PC-3 (cell line): ENCODE results near the gene DUSP8. TPM values are rescaled to one million over a fixed set of nuclear protein-coding genes. Genes with fewer than 3 reads are reported as not detected.
A peak's percentile ranks its signal among the peaks of the same experiment; 100 is the strongest.

Source experiments
- ATAC-seq: fragments of 200-7000 bp; cut with Tn5 transposase; 2 replicates; pipeline ENCODE4 v1.9.1; 2020; ENCODE audit warnings: mild to moderate bottlenecking, moderate library complexity
- BruUV-seq: library from RNA; stranded (reverse); fragments of 400-500 nt; replicated peaks from 2 replicates; lab custom pipeline; 2021; lab: Mats Ljungman, UMichigan
- CTCF ChIA-PET: fragments of 300-600 bp; sonication (Branson Sonifier 250); formaldehyde crosslinking; loops from one replicate; lab custom pipeline; 2022; ENCODE audit warnings: antibody characterized with exemption; lab: Charles Lee
- POLR2A ChIA-PET: fragments of 300-600 bp; sonication (Branson Sonifier 250); formaldehyde crosslinking; loops from one replicate; lab custom pipeline; 2022; ENCODE audit warnings: antibody characterized with exemption; ENCODE audit not compliant: unreplicated experiment; lab: Charles Lee
- DNase-seq: peaks from one replicate; pipeline ENCODE4 v3.0.0-alpha.2; 2015
- H2AFZ ChIP-seq: fragments of 300-600 bp; sonication (generic); 2 replicates; pipeline ENCODE4 v1.6.0; 2016; ENCODE audit warnings: antibody characterized with exemption, low read length
- H3F3A ChIP-seq: fragments of 300-600 bp; sonication (generic); one replicate; pipeline ENCODE4 v1.6.0; 2017; ENCODE audit warnings: antibody characterized with exemption, low read length, control low read depth, mild to moderate bottlenecking; ENCODE audit not compliant: unreplicated experiment
- H3K27ac ChIP-seq: fragments of 300-600 bp; sonication (generic); 2 replicates; pipeline ENCODE4 v1.5.1; 2016; ENCODE audit warnings: mild to moderate bottlenecking, low read length
- H3K27me3 ChIP-seq: fragments of 300-600 bp; sonication (generic); 2 replicates; pipeline ENCODE4 v1.6.1; 2016; ENCODE audit warnings: low read length, mixed read lengths
- H3K36me3 ChIP-seq: fragments of 300-600 bp; sonication (generic); 2 replicates; pipeline ENCODE4 v1.6.1; 2016; ENCODE audit warnings: low read depth, mixed run types, low read length, mixed read lengths
- H3K4me1 ChIP-seq: fragments of 300-600 bp; sonication (generic); 2 replicates; pipeline ENCODE4 v1.5.1; 2016; ENCODE audit warnings: low read length; ENCODE audit not compliant: insufficient read depth
- H3K4me2 ChIP-seq: fragments of 300-600 bp; sonication (generic); 2 replicates; pipeline ENCODE4 v1.6.0; 2016; ENCODE audit warnings: low read length
- H3K4me3 ChIP-seq: fragments of 300-600 bp; sonication (generic); 2 replicates; pipeline ENCODE4 v1.5.1; 2016; ENCODE audit warnings: mild to moderate bottlenecking, low read length, mixed read lengths
- H3K79me2 ChIP-seq: fragments of 300-600 bp; sonication (generic); 2 replicates; pipeline ENCODE4 v1.6.1; 2017; ENCODE audit warnings: low read length, mixed read lengths
- H3K9ac ChIP-seq: fragments of 300-600 bp; sonication (generic); 2 replicates; pipeline ENCODE4 v1.6.0; 2016; ENCODE audit warnings: mild to moderate bottlenecking, low read length
- H3K9me2 ChIP-seq: fragments of 300-600 bp; sonication (generic); replicated peaks from 2 replicates; pipeline ENCODE4 v1.6.1; 2016; ENCODE audit warnings: mixed run types, low read length, mixed read lengths
- H3K9me3 ChIP-seq: fragments of 300-600 bp; sonication (generic); 2 replicates; pipeline ENCODE4 v1.6.1; 2016; ENCODE audit warnings: low read length, mixed read lengths
- H4K20me1 ChIP-seq: fragments of 300-600 bp; sonication (generic); 2 replicates; pipeline ENCODE4 v1.6.1; 2016; ENCODE audit warnings: low read length, mixed read lengths
- CTCF ChIP-seq: fragments of 300-600 bp; sonication (generic); conservative IDR thresholded peaks from 2 replicates; pipeline ENCODE4 v1.5.1; 2017; ENCODE audit warnings: antibody characterized with exemption, low read depth, mild to moderate bottlenecking, low read length
- EZH2 ChIP-seq: fragments of 300-600 bp; sonication (generic); IDR thresholded peaks from one replicate; pipeline ENCODE4 v1.6.1; 2017; ENCODE audit warnings: antibody characterized with exemption, mild to moderate bottlenecking, low read length; ENCODE audit not compliant: unreplicated experiment
- EZH2phosphoT487 ChIP-seq: fragments of 300-600 bp; sonication (generic); IDR thresholded peaks from 2 replicates; pipeline ENCODE4 v1.6.1; 2018; ENCODE audit warnings: mild to moderate bottlenecking, antibody characterized with exemption, low read length, borderline replicate concordance
- intact Hi-C: fragments of 100-400 bp; cut with micrococcal nuclease; formaldehyde crosslinking; loops from 2 replicates; pipeline ENCODE4 v1.9.0; 2023
- total RNA-seq: library from RNA; depleted of rRNA; stranded (reverse); fragments of >200 nt; gene quantifications from 2 replicates; pipeline ENCODE4 v1.2.3, GENCODE V29; 2014

The DUSP8 gene
- total RNA-seq, 1 experiment from 2014 or later: 2.6 TPM

- POLR2A ChIA-PET: no interaction called here
- CTCF ChIA-PET: no interaction called here
- no peaks in the 10 kb centered on the region for H4K20me1 ChIP-seq
Measured at GRCh38 chr11:1560649-1561251, 11.3 kb downstream of the DUSP8 start.

DNA sequence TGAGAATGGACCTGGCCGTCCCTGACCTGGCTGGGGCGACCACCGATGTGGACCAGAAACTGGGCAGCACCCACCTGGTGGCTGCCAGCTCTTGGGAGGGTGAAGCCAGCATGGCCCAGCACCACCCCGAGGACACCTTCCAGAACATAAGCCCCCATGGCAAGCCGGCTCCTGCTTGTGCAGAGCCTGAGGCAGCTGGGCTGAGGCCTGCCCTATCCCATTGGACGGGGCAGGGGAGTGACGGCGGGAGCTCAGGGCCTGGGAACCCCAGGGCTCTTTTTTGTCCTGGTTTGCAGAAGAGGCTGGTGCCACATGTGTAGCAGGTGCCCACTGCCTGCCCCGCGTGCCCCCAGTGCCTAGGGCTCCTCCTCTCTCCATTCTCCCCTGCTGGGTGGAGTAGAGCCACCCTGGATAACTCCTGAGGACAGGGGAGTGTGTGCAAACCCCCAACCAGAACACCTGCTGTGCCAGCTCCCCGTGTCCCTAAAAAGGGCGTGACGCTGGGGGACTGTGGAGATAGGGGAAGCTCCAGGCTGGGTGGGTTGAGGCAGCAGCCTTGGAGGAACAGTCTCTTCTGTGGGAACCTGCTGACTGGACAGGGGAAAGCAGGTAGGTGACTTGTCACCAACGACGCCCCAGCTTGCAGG is 11.9 kb downstream of the DUSP8 start:
- ATAC-seq: no peak
- Histone ChIP-seq H3K9me3 (no peaks in the 10 kb centered on the region), H2AFZ (no peak overlapping the region), H3K4me2 (peak overlapping the region; percentile 89; the same call in 1 of the 2 replicates), H3K36me3 (no peaks in the 10 kb centered on the region), H3K9ac (no peak overlapping the region), H3K79me2 (no peaks in the 10 kb centered on the region), H3K27ac (peak overlapping the region; percentile 79; the same call in 1 of the 2 replicates), H3K9me2 (no peaks in the 10 kb centered on the region), H3K4me3 (no peak overlapping the region), H3K4me1 (peaks cover 26% of the 10 kb centered on the region), H3F3A (no peaks in the 10 kb centered on the region), H3K27me3 (no peaks in the 10 kb centered on the region), H4K20me1 (no peaks in the 10 kb centered on the region)
- POLR2A ChIA-PET: no interaction called here
- TF ChIP-seq EZH2phosphoT487: no peak
- CTCF ChIA-PET: interaction anchor here (1.9 kb wide), 1 partner anchor 13 kb away, joined by 12 read pairs; no protein-coding TSS in a partner anchor
- BruUV-seq: no TSS peak
- intact Hi-C loops: no loop called here
- DNase-seq: no peak

More at GRCh38 chr11:1560649-1561251, 11.3 kb downstream of the DUSP8 start:
- DNase-seq: no peak
- Histone ChIP-seq H3K4me2 (no peak overlapping the region), H3K9ac (no peak overlapping the region), H3K36me3 (no peaks in the 10 kb centered on the region), H3K4me1 (peaks cover 26% of the 10 kb centered on the region), H3F3A (no peaks in the 10 kb centered on the region), H3K27me3 (no peaks in the 10 kb centered on the region), H3K9me2 (no peaks in the 10 kb centered on the region), H3K79me2 (no peaks in the 10 kb centered on the region), H3K4me3 (no peak overlapping the region), H3K27ac (no peak overlapping the region), H3K9me3 (no peaks in the 10 kb centered on the region), H2AFZ (no peak overlapping the region)
- no peak for ATAC-seq
- BruUV-seq: no TSS peak
- TF ChIP-seq CTCF: no peak
- TF ChIP-seq EZH2: no peak
- TF ChIP-seq EZH2phosphoT487: no peak
- intact Hi-C loops: no loop called here

DNA sequence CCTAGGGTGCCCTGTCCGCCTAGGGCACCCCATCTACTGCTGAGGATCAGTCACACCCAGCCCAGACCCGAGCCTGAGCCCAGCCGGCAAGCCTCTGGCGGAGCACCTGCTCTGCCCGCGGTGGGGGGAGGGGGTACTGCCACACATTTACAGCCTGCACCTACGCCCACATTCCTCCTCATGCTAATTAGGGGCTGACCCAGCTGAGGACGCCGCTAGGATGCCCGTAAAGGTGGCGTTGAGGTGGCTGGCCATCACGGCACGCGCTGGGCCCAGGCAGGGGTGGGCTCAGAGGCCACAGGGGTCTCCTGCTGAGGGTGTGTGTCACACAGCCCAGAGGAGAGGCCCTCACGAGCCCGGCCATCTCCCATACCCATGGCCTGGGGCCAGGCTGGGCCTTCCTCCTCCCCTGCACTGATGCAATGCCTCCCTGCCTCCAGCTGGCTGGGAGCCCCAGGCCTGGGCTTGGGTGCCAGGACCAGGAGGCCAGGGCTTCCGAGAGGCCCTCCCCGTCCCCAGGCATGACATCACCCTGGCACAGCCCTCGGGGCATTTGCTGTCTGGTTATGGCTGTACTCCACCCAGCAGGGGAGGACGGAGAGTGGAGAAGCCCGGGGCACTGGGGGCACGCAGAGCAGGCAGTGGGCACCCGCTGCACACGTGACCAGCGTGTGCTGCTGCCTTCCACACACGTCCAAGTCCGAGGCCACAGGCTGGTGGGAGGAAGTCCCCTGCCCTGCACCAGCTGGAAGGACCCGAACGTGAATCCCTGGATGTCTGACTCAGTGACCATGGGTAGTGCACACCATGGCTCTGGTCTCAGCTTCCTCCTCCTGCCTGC is 12.7 kb downstream of the DUSP8 start:
- Histone ChIP-seq H3K79me2 (no peaks in the 10 kb centered on the region), H3K9me2 (no peaks in the 10 kb centered on the region), H3K4me1 (peaks cover 28% of the 10 kb centered on the region), H2AFZ (peak overlapping the region; percentile 23; the same call in 1 of the 2 replicates), H3K27ac (peak overlapping the region; percentile 79), H4K20me1 (no peaks in the 10 kb centered on the region), H3K4me3 (peak overlapping the region; percentile 63), H3K9me3 (no peaks in the 10 kb centered on the region), H3K36me3 (no peaks in the 10 kb centered on the region), H3K9ac (peak overlapping the region; percentile 56), H3K4me2 (peak overlapping the region; percentile 89), H3K27me3 (no peaks in the 10 kb centered on the region), H3F3A (no peaks in the 10 kb centered on the region)
- CTCF ChIA-PET: interaction anchor here (1.9 kb wide), 1 partner anchor 13 kb away, joined by 12 read pairs; no protein-coding TSS in a partner anchor
- intact Hi-C loops: loop anchor here (2.0 kb wide), 1 partner anchor 15 kb away; no protein-coding TSS in a partner anchor
- peak; percentile 66 for ATAC-seq
- BruUV-seq: no TSS peak
- POLR2A ChIA-PET: no interaction called here
- TF ChIP-seq EZH2phosphoT487: peak; percentile 88
- TF ChIP-seq EZH2: no peak
- DNase-seq: peak; percentile 92
